Measurements from ENCODE around the gene LILRB1. TPM values are rescaled to one million over a fixed set of nuclear protein-coding genes. Genes with fewer than 3 reads are reported as not detected.

LILRB1 gene
- total and polyA plus RNA-seq, 9 of the 15 experiments (the other 6 are each of a cell fraction or from before 2014, with no cell fraction given), result not detected

- TF ChIP-seq SMARCA5 (IDR thresholded peaks at IDR 0.05), result no peak
- TF ChIP-seq, protein P1, sequence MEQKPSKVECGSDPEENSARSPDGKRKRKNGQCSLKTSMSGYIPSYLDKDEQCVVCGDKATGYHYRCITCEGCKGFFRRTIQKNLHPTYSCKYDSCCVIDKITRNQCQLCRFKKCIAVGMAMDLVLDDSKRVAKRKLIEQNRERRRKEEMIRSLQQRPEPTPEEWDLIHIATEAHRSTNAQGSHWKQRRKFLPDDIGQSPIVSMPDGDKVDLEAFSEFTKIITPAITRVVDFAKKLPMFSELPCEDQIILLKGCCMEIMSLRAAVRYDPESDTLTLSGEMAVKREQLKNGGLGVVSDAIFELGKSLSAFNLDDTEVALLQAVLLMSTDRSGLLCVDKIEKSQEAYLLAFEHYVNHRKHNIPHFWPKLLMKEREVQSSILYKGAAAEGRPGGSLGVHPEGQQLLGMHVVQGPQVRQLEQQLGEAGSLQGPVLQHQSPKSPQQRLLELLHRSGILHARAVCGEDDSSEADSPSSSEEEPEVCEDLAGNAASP (IDR thresholded peaks at IDR 0.05), result no peak
- no peak for TF ChIP-seq NFRKB (IDR thresholded peaks at IDR 0.05; ENCODE audit: low read depth)
- 0 out of 2 replicates have a peak, but pooled peaks have one; percentile 14 for TF ChIP-seq TEAD2 (tag; IDR thresholded peaks at IDR 0.05)
- no peak for TF ChIP-seq GATA2 (CRISPR knock-in tag; IDR thresholded peaks at IDR 0.05)
- no peak for TF ChIP-seq ATF4 (CRISPR knock-in tag; IDR thresholded peaks at IDR 0.05)
- TF ChIP-seq YY1 (IDR thresholded peaks at IDR 0.05; ENCODE audit: borderline replicate concordance in 1 of 3, control insufficient read depth in 1 of 3, extremely low read depth in 1 of 3, insufficient read depth in 3 of 3, insufficient read length in 1 of 3, insufficient replicate concordance in 2 of 3, low read depth in 1 of 3, low read length in 2 of 3), result peak in 1 of 3 experiments; percentile 13
- TF ChIP-seq GATAD2A (IDR thresholded peaks at IDR 0.05), result no peak
- no peak for TF ChIP-seq E4F1 (CRISPR knock-in tag; IDR thresholded peaks at IDR 0.05; ENCODE audit: borderline replicate concordance)
- TF ChIP-seq PRMT5 (CRISPR knock-in tag; IDR thresholded peaks at IDR 0.05), result peak; percentile 98
- no peak for TF ChIP-seq DPF2 (IDR thresholded peaks at IDR 0.05)
- TF ChIP-seq EGR1 (conservative IDR thresholded peaks at IDR 0.05), result no peak
- 0 out of 2 replicates have a peak, but pooled peaks have one; percentile 26 for TF ChIP-seq ZNF239 (CRISPR knock-in tag; IDR thresholded peaks at IDR 0.05)
- no peak for TF ChIP-seq ARID2 (IDR thresholded peaks at IDR 0.05)
- no peak for TF ChIP-seq ELF4 (CRISPR knock-in tag; IDR thresholded peaks at IDR 0.05)
- no peak for TF ChIP-seq HNRNPK (IDR thresholded peaks at IDR 0.05; ENCODE audit: low read depth, low read length, poor library complexity, severe bottlenecking)
- TF ChIP-seq, protein P2, sequence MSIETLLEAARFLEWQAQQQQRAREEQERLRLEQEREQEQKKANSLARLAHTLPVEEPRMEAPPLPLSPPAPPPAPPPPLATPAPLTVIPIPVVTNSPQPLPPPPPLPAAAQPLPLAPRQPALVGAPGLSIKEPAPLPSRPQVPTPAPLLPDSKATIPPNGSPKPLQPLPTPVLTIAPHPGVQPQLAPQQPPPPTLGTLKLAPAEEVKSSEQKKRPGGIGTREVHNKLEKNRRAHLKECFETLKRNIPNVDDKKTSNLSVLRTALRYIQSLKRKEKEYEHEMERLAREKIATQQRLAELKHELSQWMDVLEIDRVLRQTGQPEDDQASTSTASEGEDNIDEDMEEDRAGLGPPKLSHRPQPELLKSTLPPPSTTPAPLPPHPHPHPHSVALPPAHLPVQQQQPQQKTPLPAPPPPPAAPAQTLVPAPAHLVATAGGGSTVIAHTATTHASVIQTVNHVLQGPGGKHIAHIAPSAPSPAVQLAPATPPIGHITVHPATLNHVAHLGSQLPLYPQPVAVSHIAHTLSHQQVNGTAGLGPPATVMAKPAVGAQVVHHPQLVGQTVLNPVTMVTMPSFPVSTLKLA (conservative IDR thresholded peaks at IDR 0.05), result peak; percentile 32 to 76; a peak in 3 of 4 replicates
- TF ChIP-seq STAT5A (IDR thresholded peaks at IDR 0.05; ENCODE audit: borderline replicate concordance, low read length), result no peak
These were observed 54.2 kb downstream of the LILRB1 start (continued) for GRCh38 chr19:54684527-54684926.
